HL-60 (cell line): ENCODE data around the gene LHX4.

ENCODE experiments used
- GABPA ChIP-seq: IDR thresholded peaks from 2 replicates; pipeline ENCODE4 v1.6.1; 2012; ENCODE audit warnings: low read depth
- POLR2AphosphoS5 ChIP-seq: IDR thresholded peaks from 2 replicates; pipeline ENCODE4 v1.6.1; 2012; ENCODE audit warnings: low read depth
- REST ChIP-seq: IDR thresholded peaks from 2 replicates; pipeline ENCODE4 v1.6.1; 2012; ENCODE audit warnings: low read depth; ENCODE audit not compliant: insufficient replicate concordance
- SPI1 ChIP-seq: IDR thresholded peaks from 2 replicates; pipeline ENCODE4 v1.6.1; 2012; ENCODE audit warnings: low read depth, mild to moderate bottlenecking, borderline replicate concordance
- TF ChIP-seq, protein P1 (sequence below): IDR thresholded peaks from one replicate; pipeline ENCODE4 v1.5.1; 2011; ENCODE audit warnings: low read length, control low read depth, inconsistent platforms; ENCODE audit not compliant: insufficient read depth

DNA sequence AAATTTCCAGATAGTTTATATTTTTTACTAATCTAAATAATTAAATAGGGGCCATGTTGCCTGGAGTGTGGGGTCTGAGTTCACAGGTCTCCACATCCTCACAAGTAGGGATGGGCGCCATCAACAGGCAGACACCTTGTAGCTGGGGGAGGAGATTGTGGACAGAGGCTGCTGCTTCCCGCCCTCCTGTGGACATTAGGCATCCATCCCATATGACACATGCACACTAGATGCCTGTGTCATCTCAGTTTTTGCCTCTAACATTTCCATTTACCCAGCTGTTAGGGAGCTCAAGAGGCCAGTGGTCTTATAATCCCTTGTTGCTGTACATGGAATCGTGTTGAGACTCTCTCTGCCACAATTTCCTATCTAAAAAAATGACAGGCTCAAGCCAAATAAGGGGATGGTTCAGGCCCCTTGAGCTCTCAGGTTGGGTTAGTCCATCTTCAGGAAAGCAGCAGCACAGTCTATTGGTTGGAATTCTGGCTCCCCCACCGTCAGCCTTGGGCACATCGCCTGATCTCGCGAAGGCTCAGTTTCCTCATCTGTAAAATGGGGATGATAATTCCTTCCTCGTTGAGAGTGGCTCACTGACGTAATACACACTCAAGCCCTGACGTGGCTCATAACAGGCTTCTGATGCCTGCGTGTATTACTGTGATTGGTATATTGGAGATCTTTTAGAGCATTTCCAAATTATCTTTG is 13.6 kb downstream of the LHX4 start:
- TF ChIP-seq, protein P1, sequence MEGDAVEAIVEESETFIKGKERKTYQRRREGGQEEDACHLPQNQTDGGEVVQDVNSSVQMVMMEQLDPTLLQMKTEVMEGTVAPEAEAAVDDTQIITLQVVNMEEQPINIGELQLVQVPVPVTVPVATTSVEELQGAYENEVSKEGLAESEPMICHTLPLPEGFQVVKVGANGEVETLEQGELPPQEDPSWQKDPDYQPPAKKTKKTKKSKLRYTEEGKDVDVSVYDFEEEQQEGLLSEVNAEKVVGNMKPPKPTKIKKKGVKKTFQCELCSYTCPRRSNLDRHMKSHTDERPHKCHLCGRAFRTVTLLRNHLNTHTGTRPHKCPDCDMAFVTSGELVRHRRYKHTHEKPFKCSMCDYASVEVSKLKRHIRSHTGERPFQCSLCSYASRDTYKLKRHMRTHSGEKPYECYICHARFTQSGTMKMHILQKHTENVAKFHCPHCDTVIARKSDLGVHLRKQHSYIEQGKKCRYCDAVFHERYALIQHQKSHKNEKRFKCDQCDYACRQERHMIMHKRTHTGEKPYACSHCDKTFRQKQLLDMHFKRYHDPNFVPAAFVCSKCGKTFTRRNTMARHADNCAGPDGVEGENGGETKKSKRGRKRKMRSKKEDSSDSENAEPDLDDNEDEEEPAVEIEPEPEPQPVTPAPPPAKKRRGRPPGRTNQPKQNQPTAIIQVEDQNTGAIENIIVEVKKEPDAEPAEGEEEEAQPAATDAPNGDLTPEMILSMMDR: no peak
- TF ChIP-seq POLR2AphosphoS5: no peak
- TF ChIP-seq GABPA: no peak
- no peak for TF ChIP-seq REST
- no peak for TF ChIP-seq SPI1
